Mucosa of descending colon (tissue), 3 donors: ENCODE measurements around the gene C1S. TPM values are rescaled to one million over a fixed set of nuclear protein-coding genes. Genes with fewer than 3 reads are reported as not detected.
"Not testable (repeated sequence)": the region's sequence is repeated elsewhere in the genome, so short reads cannot be mapped to it uniquely, and the experiment has no call there.

Experiments
- ATAC-seq: fragments of 200-7000 bp; cut with Tn5 transposase; one replicate; pipeline ENCODE4 v1.9.1; 2020; ENCODE audit warnings: mild to moderate bottlenecking, moderate library complexity
- DNase-seq, 3 donors: peaks; one replicate each; pipeline ENCODE4 v3.0.0-alpha.2; 2020
- H3K36me3 ChIP-seq: fragments of 200-600 bp; one replicate; pipeline ENCODE4 v1.8.0; 2021; ENCODE audit warnings: low read depth, mild to moderate bottlenecking
- H3K4me1 ChIP-seq: fragments of 200-600 bp; one replicate; pipeline ENCODE4 v1.8.0; 2021; ENCODE audit warnings: low read depth, mild to moderate bottlenecking
- H3K4me3 ChIP-seq: fragments of 200-600 bp; one replicate; pipeline ENCODE4 v1.8.0; 2021; ENCODE audit warnings: mild to moderate bottlenecking
- H3K9me3 ChIP-seq: fragments of 200-600 bp; one replicate; pipeline ENCODE4 v1.8.0; 2021; ENCODE audit warnings: mild to moderate bottlenecking
- CTCF ChIP-seq: fragments of 200-600 bp; IDR thresholded peaks from one replicate; pipeline ENCODE4 v1.8.0; 2022; ENCODE audit warnings: antibody characterized with exemption, mild to moderate bottlenecking
- intact Hi-C, 2 donors: fragments of 100-400 bp; cut with DNase I in 1 of 2; cut with micrococcal nuclease in 1 of 2; formaldehyde crosslinking; loops; one replicate each; pipeline versions ENCODE4 v1.11.0 to v1.11.1; 2022; cut with DNase I, micrococcal nuclease
- total RNA-seq, 3 donors: library from RNA; stranded (reverse); fragmentation: NEBNext Ultra II Directional in 2 of 3; extraction: Animal tissue kit (Norgen Biotek cat#: 25700) in 2 of 3; gene quantifications; one replicate each; pipeline versions ENCODE4 v1.2.1 to v1.2.4, GENCODE V29; 2021 to 2023
- donor health status: DM: no; HTN: no; CAD: no; lungs with moderate emphysema.
- donor health status: DM: no; HTN: no; CAD: no.
- donor health status: DM: no; HTN: yes; CAD: no.

Gene C1S
- total RNA-seq, 3 donors from 2014 or later, result 36.0 to 304 (median 168) TPM

- Histone ChIP-seq H3K4me1 (no peaks in the 10 kb centered on the region), H3K9me3 (no peaks in the 10 kb centered on the region), H3K4me3 (no peak overlapping the region), H3K36me3 (no peaks in the 10 kb centered on the region)
- peak; percentile 16 for ATAC-seq
- no peak for TF ChIP-seq CTCF
- DNase-seq, result no peak
- intact Hi-C loops, result no loop called here
Observed at GRCh38 chr12:7101694-7102131, 41.2 kb downstream of the C1S start.

DNA sequence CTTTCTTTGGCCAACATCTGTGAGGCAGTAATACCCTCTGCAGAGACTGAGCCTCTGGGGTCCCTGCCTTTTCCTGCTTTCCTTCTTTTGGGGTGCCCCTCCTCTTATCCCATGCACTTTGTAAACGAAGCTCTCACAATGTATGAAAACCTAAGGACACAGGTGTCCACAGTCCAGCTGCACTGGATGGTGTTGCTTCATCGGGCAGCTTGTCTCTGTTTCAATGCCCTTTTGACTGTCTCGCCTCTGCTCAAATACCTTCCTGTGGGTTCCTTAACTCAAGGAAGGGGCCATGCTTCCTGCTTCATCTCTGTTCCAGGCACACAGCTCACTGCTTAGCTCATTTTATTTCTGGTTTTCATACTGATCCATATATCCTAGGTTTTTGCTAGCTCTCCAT is 42.1 kb downstream of the C1S start:
- TF ChIP-seq CTCF, result no peak
- intact Hi-C loops, result no loop called here
- DNase-seq (no peak), ATAC-seq (no peak)
- Histone ChIP-seq H3K4me3 (no peak overlapping the region), H3K9me3 (no peaks in the 10 kb centered on the region), H3K4me1 (peaks cover 8% of the 10 kb centered on the region), H3K36me3 (no peaks in the 10 kb centered on the region)

GRCh38 chr12:7103837-7104584 is 43.5 kb downstream of the C1S start:
- Histone ChIP-seq H3K4me1 (peaks cover 13% of the 10 kb centered on the region), H3K9me3 (no peaks in the 10 kb centered on the region), H3K36me3 (no peaks in the 10 kb centered on the region), H3K4me3 (no peak overlapping the region)
- no peak for ATAC-seq
- no peak for TF ChIP-seq CTCF
- intact Hi-C loops, result no loop called here
- DNase-seq, result no peak

DNA sequence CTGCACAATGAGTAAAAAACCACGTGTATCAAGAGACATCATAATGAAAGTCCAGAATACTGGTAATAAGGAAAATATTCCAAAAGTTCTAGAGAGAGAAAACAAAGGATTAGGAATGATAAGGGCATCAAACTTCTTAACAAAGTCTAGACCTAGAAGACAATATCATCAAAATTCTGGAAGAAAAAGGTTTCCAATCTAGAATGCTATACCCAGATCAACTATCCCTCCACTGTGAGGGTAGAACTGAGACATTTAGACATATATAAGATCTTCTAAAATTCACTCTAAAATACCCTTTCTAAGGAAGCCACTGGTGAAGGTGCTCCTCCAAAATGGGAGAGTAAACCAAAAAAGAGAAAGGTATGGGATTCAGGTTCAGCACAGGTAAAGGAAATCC is 45.6 kb downstream of the C1S start:
- DNase-seq, result no peak

GRCh38 chr12:7107181-7107580 is 46.7 kb downstream of the C1S start:
- DNase-seq, intact Hi-C loops, H3K4me3 ChIP-seq, H3K9me3 ChIP-seq, ATAC-seq, H3K36me3 ChIP-seq: not testable (repeated sequence)
- peaks cover 13% of the 10 kb centered on the region for H3K4me1 ChIP-seq

More for the DNA sequence above, 45.6 kb downstream of the C1S start:
- Histone ChIP-seq H3K4me3 (no peak overlapping the region), H3K4me1 (peaks cover 13% of the 10 kb centered on the region), H3K36me3 (no peaks in the 10 kb centered on the region), H3K9me3 (no peaks in the 10 kb centered on the region)
- no peak for ATAC-seq
- TF ChIP-seq CTCF, result no peak
- intact Hi-C loops, result no loop called here

GRCh38 chr12:7107636-7108002 is 47.1 kb downstream of the C1S start:
- intact Hi-C loops, result no loop called here
- Histone ChIP-seq H3K4me3 (no peak overlapping the region), H3K9me3 (no peaks in the 10 kb centered on the region), H3K4me1 (peaks cover 13% of the 10 kb centered on the region), H3K36me3 (no peaks in the 10 kb centered on the region)
- DNase-seq, result no peak
- no peak for TF ChIP-seq CTCF
- ATAC-seq, result no peak
